Effector memory CD8-positive, alpha-beta T cell (primary cell): ENCODE data around the gene IDE.
"Not testable (repeated sequence)": the region's sequence is repeated elsewhere in the genome, so short reads cannot be mapped to it uniquely, and the experiment has no call there.

Experiments
- ATAC-seq: fragments of 150-1000 bp; cut with Tn5 transposase; replicated peaks from 2 replicates; pipeline ENCODE4 v1.10.0; 2021; ENCODE audit warnings: mild to moderate bottlenecking, moderate library complexity
- DNase-seq, 3 experiments: peaks; one replicate each; pipeline ENCODE4 v3.0.0; 2021
- H3K27ac Mint-ChIP-seq, 2 donors: one replicate each; pipeline ENCODE4 v1.8.0; 2022; ENCODE audit warnings: mild to moderate bottlenecking in 2 of 2, mixed read lengths in 2 of 2, moderate library complexity in 2 of 2
- H3K27me3 Mint-ChIP-seq, 2 donors: one replicate each; pipeline ENCODE4 v1.8.0; 2022; ENCODE audit warnings: mixed read lengths in 2 of 2
- H3K36me3 Mint-ChIP-seq: one replicate; pipeline ENCODE4 v1.8.0; 2022; ENCODE audit warnings: mild to moderate bottlenecking, moderate library complexity, mixed read lengths; ENCODE audit not compliant: insufficient read depth
- H3K4me1 Mint-ChIP-seq, 2 donors: one replicate each; pipeline ENCODE4 v1.8.0; 2022; ENCODE audit warnings: low read depth in 2 of 2, mixed read lengths in 2 of 2
- H3K4me3 Mint-ChIP-seq, 2 donors: one replicate each; pipeline ENCODE4 v1.8.0; 2022; ENCODE audit warnings: mild to moderate bottlenecking in 2 of 2, mixed read lengths in 2 of 2, moderate library complexity in 2 of 2
- H3K9me3 Mint-ChIP-seq, 2 donors: one replicate each; pipeline ENCODE4 v1.8.0; 2022; ENCODE audit warnings: mixed read lengths in 2 of 2
- total RNA-seq, 9 experiments: gene quantifications; one replicate each; lab custom pipeline; 2026; lab: John Stamatoyannopoulos, UW

IDE gene
- 37.0 to 114 (median 82.1) reads per million in 9 experiments for total RNA-seq

- H3K4me1 Mint-ChIP-seq = peaks cover 30 to 37% of the 10 kb centered on the region in 2 donors
- H3K36me3 Mint-ChIP-seq = peaks cover 21% of the 10 kb centered on the region
- H3K4me3 Mint-ChIP-seq = peak within 1 kb of the TSS; percentile 87 to 90
- no peaks in the 10 kb centered on the region for H3K9me3 Mint-ChIP-seq
- ATAC-seq = peak; percentile 77
- peak; percentile 70 to 78 (median 76) for DNase-seq
- H3K27me3 Mint-ChIP-seq = no peaks in the 10 kb centered on the region
- peak within 1 kb of the TSS; percentile 69 to 72 for H3K27ac Mint-ChIP-seq
These were observed at the start of gene IDE for GRCh38 chr10:92573798-92574547. Gene IDE (minus strand): TSS chr10:92574093. CDS start chr10:92574019, 74 bp downstream.

- no peak overlapping the region for H3K4me3 Mint-ChIP-seq
- no peak overlapping the region for H3K27ac Mint-ChIP-seq
- no peak for ATAC-seq
- no peaks in the 10 kb centered on the region for H3K27me3 Mint-ChIP-seq
- H3K4me1 Mint-ChIP-seq = no peaks in the 10 kb centered on the region
- no peak for DNase-seq
- H3K9me3 Mint-ChIP-seq = peaks cover 0 to under 1% of the 10 kb centered on the region in 2 donors
- H3K36me3 Mint-ChIP-seq = peaks cover 9% of the 10 kb centered on the region
These were observed 45.5 kb upstream of the IDE start for GRCh38 chr10:92619368-92619767.

GRCh38 chr10:92615515-92615914 is 41.6 kb upstream of the IDE start:
- no peak overlapping the region for H3K27ac Mint-ChIP-seq
- DNase-seq (no peak), ATAC-seq (no peak)
- H3K4me3 Mint-ChIP-seq = no peak overlapping the region
- H3K27me3 Mint-ChIP-seq = no peaks in the 10 kb centered on the region
- no peaks in the 10 kb centered on the region for H3K9me3 Mint-ChIP-seq
- peaks cover 6% of the 10 kb centered on the region for H3K36me3 Mint-ChIP-seq
- no peaks in the 10 kb centered on the region for H3K4me1 Mint-ChIP-seq

- peak overlapping the region; percentile 59 to 93 for H3K27ac Mint-ChIP-seq
- H3K36me3 Mint-ChIP-seq = no peaks in the 10 kb centered on the region
- ATAC-seq = peak; percentile 76
- no peaks in the 10 kb centered on the region for H3K9me3 Mint-ChIP-seq
- no peaks in the 10 kb centered on the region for H3K27me3 Mint-ChIP-seq
- no peak for DNase-seq
- peaks cover 22 to 34% of the 10 kb centered on the region in 2 donors for H3K4me1 Mint-ChIP-seq
- H3K4me3 Mint-ChIP-seq = peak overlapping the region in 1 of 2 donors; percentile 2
These were observed 30.9 kb upstream of the IDE start for GRCh38 chr10:92604841-92605240.

- Mint-ChIP-seq H3K4me3 (no peak overlapping the region), H3K27me3 (no peaks in the 10 kb centered on the region), H3K9me3 (no peaks in the 10 kb centered on the region), H3K27ac (no peak overlapping the region), H3K36me3 (peaks cover 7% of the 10 kb centered on the region), H3K4me1 (peaks cover 16 to 24% of the 10 kb centered on the region in 2 donors)
- ATAC-seq = no peak
- no peak for DNase-seq
These were observed 24.4 kb upstream of the IDE start for GRCh38 chr10:92598321-92598720.

GRCh38 chr10:92595505-92595904 is 21.6 kb upstream of the IDE start:
- peaks cover 19 to 30% of the 10 kb centered on the region in 2 donors for H3K4me1 Mint-ChIP-seq
- DNase-seq (no peak), ATAC-seq (no peak)
- peak overlapping the region; percentile 33 to 100 for H3K27ac Mint-ChIP-seq
- no peaks in the 10 kb centered on the region for H3K9me3 Mint-ChIP-seq
- peaks cover 23% of the 10 kb centered on the region for H3K36me3 Mint-ChIP-seq
- H3K4me3 Mint-ChIP-seq = peak overlapping the region in 1 of 2 donors; percentile 41
- H3K27me3 Mint-ChIP-seq = no peaks in the 10 kb centered on the region

- peaks cover 20 to 30% of the 10 kb centered on the region in 2 donors for H3K4me1 Mint-ChIP-seq
- peak overlapping the region; percentile 99 to 100 for H3K27ac Mint-ChIP-seq
These were observed 20.0 kb upstream of the IDE start for GRCh38 chr10:92593619-92594588.

GRCh38 chr10:92592761-92593618 is 19.1 kb upstream of the IDE start, which contains the start of gene KIF11:
Gene KIF11 (plus strand): TSS chr10:92593130. CDS start chr10:92593376, 246 bp downstream.
- Mint-ChIP-seq H3K27me3 (no peaks in the 10 kb centered on the region), H3K9me3 (no peaks in the 10 kb centered on the region), H3K4me3 (peak within 1 kb of the TSS; percentile 100), H3K4me1 (peaks cover 20 to 30% of the 10 kb centered on the region in 2 donors), H3K36me3 (peaks cover 23% of the 10 kb centered on the region), H3K27ac (peak within 1 kb of the TSS; percentile 99 to 100)
- peak; percentile 97 to 98 (median 98) for DNase-seq
- peak; percentile 81 for ATAC-seq

More at GRCh38 chr10:92593619-92594588, 20.0 kb upstream of the IDE start:
- Mint-ChIP-seq H3K27me3 (no peaks in the 10 kb centered on the region), H3K36me3 (peaks cover 23% of the 10 kb centered on the region), H3K9me3 (no peaks in the 10 kb centered on the region), H3K4me3 (peak overlapping the region; percentile 100)
- no peak for DNase-seq
- no peak for ATAC-seq

- Mint-ChIP-seq H3K9me3 (no peaks in the 10 kb centered on the region), H3K27ac (peak overlapping the region; percentile 99 to 100), H3K4me1 (peaks cover 18 to 27% of the 10 kb centered on the region in 2 donors), H3K36me3 (peaks cover 20% of the 10 kb centered on the region), H3K4me3 (peak overlapping the region; percentile 100), H3K27me3 (no peaks in the 10 kb centered on the region)
- ATAC-seq = peak; percentile 85
- DNase-seq = peak; percentile 86 to 87 (median 87)
These were observed 17.7 kb upstream of the IDE start for GRCh38 chr10:92591550-92592022.

- no peaks in the 10 kb centered on the region for H3K9me3 Mint-ChIP-seq
- peaks cover 18 to 23% of the 10 kb centered on the region in 2 donors for H3K4me1 Mint-ChIP-seq
- peak overlapping the region; percentile 100 for H3K4me3 Mint-ChIP-seq
- H3K27ac Mint-ChIP-seq = peak overlapping the region; percentile 99 to 100
- H3K36me3 Mint-ChIP-seq = peaks cover 20% of the 10 kb centered on the region
- ATAC-seq = peak; percentile 0
- DNase-seq = no peak
- H3K27me3 Mint-ChIP-seq = peaks cover 0 to 6% of the 10 kb centered on the region in 2 donors
These were observed 17.0 kb upstream of the IDE start for GRCh38 chr10:92590623-92591549.

GRCh38 chr10:92582347-92582746 is 8.5 kb upstream of the IDE start:
- not testable (repeated sequence) for DNase-seq, H3K27me3 Mint-ChIP-seq, H3K36me3 Mint-ChIP-seq

GRCh38 chr10:92575961-92576360 is 2.1 kb upstream of the IDE start:
- Mint-ChIP-seq H3K27ac (no peak overlapping the region), H3K9me3 (no peaks in the 10 kb centered on the region), H3K4me1 (peaks cover 23 to 28% of the 10 kb centered on the region in 2 donors), H3K36me3 (peaks cover 21% of the 10 kb centered on the region), H3K27me3 (no peaks in the 10 kb centered on the region), H3K4me3 (no peak overlapping the region)
- no peak for DNase-seq
- ATAC-seq = no peak

More at GRCh38 chr10:92582347-92582746, 8.5 kb upstream of the IDE start:
- not testable (repeated sequence) for H3K4me3 Mint-ChIP-seq, H3K9me3 Mint-ChIP-seq, H3K4me1 Mint-ChIP-seq, ATAC-seq, H3K27ac Mint-ChIP-seq
